NCI-H2196 treated with DMSO at 0.1 percent for 48 hours (cell line): ENCODE results near the gene SAMD4B.
"Not testable (repeated sequence)": the region's sequence is repeated elsewhere in the genome, so short reads cannot be mapped to it uniquely, and the experiment has no call there.

ENCODE experiments used
- DNase-seq: peaks from one replicate; lab custom pipeline; 2025; ENCODE audit not compliant: unreplicated experiment; lab: John Stamatoyannopoulos, UW

Gene SAMD4B

DNA sequence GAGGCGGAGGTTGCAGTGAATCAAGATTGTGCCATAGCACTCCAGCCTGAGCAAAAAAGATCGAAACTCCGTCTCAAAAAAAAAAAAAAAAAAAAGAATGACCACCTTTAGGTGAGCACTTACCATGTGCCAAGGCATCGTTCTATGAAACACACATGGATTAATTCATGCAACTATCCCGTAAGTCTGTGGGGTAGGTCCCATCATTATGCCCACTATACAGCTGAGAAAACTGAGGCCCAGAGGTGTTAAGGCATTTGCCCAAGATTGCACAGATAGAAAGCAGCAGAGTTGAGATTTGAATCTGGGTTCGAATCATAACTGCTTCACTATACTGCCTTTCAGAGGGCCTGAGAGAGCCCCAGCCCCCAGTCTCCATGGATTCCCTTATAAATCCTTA is 8.7 kb upstream of the SAMD4B start:
- no peak for DNase-seq

DNA sequence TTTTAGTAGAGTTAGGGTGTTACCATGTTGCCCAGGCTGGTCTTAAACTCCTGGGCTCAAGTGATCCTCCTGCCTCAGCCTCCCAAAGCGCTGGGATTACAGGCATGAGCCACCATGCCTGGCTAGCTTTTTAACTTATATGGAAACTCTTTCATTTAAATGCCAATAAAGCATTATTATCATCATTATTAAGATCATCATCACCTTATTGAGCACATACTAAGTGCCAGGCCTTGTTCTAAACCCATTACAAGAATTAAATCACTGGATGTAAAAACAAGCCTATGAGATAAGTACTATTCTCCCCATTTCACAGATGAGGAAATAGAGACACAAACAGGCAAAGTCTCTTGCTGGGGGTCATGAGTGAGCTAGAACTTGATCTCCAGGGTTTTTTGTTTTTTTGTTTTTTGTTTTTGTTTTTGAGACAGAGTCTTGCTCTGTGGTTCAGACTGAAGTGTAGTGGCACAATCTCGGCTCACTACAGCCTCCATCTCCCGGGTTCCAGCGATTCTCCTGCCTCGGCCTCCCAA is 7.7 kb upstream of the SAMD4B start:
- DNase-seq, result no peak

DNA sequence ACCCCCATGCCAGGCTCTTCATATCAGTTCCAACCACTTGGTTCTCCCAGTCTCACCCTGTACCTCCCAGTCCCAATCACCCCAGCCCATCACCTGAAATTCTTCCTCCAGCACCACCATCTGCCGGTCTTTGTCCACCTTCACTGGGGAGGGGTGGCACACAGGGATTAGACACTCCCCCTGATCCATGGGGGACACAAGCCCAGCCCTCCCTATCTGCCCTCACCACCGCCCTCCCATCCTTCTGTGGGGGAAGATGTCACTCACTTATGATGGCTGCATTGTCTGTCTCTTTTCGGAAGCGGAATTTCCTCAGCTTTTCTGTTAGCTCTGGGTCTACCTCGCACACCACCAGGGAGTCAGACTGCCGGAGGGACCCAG is 7.1 kb upstream of the SAMD4B start:
- no peak for DNase-seq

DNA sequence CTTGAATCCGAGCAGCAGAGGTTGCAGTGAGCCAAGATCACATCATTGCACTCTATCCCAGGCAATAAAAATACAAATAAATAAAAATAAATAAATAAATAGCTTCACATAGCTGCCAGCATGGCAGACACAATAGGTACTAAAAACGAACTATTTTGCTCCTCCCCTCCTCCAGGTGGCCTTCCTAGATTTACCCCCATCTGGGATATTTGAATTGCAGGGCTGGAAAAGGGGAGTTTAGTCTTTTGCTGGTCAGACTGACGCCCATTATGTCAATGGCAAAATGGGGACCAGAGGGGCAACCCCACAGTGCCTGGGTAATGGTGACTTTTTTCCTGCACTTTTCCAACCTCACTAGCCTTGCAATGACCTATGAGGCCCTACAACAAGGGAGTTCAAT is 5.7 kb upstream of the SAMD4B start:
- no peak for DNase-seq

DNA sequence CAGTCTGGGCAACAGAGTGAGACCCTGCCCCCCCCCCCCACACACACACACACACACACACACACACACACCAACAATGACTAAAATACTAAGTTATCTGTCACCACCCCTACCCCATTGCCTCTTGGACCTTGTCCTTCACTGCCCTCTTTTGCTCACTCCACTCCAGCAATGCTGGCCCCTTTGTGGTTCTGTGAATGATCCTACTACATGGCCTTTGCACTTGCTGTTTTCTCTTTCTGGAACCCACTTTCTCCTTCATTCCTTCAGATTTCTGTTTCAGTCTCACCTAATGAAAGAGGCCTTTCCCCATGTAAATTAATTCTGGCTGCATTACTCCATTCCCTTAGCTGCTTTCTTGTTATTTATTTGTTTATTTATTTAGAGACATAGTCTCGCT is 2.5 kb upstream of the SAMD4B start:
- DNase-seq, result no peak

DNA sequence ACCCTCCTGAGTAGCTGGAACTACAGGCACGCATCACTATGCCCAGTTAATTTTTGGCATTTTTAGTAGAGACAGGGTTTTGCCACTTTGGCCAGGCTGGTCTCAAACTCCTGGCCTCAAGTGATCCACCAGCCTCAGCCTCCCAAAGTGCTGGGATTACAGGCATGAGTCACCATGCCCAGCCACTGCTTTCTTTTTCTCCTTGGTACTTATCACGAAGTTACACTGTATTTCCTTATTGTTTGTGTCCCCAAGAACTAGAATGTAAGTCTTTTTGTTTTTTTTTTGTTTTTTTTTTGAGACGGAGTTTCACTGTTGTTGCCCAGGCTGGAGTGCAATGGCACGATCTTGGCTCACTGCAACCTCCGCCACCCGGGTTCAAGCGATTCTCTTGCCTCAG is 2.1 kb upstream of the SAMD4B start:
- not testable (repeated sequence) for DNase-seq

DNA sequence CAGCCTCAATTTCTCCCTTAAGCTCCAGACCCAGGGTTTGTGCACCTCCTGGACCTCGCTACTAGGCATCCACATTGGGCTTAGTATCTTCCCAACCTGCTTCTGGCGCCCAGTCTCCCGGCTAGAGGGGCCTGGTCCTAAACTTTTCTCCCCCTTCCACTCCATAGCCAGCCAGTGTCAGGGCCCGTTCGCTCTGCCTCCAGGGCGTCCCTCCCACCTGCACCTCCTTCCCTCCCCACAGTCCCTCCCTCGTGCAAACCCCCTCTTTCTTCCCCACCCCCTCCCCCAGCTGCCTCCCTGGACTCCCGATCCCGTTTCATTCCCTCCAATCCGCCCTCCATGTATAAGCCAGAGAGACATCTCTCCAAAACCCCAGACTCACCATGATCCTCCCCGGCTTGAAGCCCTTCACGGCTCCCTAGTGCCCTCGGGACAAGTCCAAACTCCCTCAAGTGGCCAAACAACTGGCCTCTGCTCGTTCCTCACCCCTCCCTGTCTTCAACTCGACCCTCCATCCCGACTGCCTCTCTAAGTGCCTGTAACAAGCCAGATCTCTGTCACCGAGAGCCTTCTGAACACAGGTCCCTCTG is 997 bp upstream of the SAMD4B start:
- DNase-seq, result no peak

DNA sequence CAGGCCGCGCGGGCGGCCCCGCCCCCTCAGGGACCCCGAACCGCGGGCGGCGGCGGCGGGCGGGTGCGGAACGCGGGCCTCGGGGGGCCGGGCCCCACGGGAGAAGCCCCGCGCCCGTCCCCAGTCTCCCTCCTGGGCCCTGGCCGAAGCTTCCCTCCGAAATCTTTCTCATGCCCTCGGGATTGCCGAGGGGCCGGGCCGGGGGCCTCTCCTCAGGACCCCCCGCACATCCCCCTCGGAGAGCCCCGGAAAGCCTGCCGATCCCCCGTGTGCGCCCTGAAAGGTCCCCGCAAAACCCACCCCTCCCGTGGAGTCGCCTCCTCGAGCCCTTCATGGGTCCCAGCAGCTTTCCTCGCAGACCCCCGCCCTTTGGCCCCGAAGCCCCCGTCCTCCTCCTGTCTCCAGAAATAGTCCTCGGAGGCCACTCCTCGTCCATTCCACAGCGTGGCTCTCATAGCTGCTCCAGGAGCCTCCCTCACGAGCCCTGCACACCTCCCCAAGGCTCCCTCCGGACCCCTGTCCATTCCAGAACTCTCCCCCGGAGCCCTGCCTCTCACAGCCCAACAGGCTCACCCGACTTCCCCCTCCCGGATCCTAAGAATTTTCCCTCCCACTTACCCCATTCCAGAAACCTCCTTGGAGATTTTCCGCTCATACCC is 555 bp downstream of the SAMD4B start:
- DNase-seq, result no peak

DNA sequence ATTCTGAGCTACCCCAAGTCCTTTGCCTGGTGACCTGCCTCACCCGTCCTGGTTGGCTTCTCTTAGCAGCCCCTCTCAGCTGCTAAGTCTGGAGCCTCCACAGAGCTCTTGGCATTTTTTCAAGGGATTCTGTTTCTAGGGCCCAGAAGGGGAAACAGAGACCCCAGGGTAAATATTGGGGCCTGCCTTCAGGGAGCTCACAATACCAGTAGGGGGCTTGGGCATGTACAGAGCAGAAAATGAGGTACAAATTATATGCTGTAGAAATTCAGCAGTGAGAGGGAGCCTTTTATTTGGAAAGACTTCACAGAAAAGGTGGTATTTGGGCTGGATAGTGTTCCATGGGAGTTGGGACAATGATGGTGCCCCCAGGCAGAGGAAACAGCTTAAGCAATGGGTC is 3.7 kb downstream of the SAMD4B start:
- DNase-seq, result no peak

DNA sequence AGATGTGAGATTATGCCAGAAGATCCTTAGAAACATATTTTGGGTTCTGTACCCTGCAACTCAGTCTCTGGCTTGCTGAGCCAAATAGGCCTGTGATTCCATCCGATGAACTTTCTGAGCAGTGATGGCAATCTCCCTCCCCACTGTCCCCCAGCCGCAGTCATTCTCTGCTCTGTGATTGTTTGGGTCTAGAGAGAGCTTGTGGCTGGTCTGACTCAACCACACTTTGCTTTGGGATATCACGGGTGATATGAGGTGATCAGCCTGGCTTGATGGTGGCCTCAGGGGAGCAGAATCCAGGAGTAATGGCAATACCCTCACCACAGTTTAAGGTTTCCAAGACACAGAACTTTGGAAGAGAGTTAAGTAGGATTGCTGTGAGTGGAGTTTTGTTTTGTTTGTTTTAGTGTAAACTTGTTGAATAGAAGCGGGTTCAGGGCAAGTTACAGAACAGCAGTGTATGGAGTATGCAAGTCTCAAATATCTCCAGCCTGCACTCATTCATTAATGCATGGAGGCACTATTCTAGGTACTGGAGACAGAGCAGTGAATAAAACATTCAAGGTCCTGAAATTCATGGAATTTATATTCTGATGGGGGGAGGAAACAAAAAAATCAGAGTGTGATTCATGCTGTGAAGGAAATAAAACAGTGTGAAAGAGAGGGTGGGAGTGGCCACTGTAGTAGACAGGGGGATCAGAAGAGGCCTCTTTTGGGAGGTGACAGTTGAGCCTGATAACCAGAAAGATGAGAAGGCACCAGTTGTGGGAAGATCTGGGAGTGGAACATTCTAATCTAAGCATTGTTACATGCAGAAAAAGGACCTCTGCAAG is 5.3 kb downstream of the SAMD4B start:
- DNase-seq, result no peak

DNA sequence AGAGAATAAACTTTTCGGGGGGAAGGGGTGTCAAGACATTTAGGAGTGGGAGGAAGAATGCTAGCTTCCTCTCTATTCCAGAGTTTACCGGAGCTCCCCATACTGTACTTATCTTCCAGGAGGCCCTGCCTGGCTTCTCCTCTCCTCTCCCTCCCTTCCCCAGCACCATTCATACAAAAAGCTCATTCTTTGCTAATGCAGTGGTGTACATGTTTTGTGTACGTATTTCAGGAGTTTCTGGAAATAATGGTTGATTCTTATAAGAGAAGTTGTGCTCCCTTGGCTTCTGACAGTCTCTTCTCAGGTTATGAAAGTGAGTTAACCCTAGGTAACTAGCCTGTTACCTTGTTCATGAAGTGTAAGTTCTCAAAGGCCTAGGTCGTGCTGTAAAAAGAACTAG is 7.1 kb downstream of the SAMD4B start:
- DNase-seq, result no peak

DNA sequence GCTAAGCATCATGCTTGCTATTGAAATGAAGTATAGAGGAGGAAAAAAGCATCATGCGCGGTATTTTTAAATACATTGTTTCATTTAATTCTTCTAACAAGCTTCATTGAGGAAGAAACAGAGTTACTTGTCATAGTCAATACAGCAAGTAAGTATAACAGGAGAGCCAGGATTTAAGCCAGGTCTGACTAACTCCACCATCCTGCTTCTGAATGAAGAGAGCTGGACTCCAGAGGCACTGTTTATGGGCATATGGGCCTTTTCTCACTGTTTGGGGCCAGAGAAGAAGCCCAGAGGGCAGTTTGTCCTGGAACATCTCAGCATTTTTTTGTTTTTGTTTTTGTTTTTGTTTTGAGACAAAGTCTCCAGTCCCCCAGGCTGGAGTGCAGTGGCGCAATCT is 7.9 kb downstream of the SAMD4B start:
- no peak for DNase-seq

DNA sequence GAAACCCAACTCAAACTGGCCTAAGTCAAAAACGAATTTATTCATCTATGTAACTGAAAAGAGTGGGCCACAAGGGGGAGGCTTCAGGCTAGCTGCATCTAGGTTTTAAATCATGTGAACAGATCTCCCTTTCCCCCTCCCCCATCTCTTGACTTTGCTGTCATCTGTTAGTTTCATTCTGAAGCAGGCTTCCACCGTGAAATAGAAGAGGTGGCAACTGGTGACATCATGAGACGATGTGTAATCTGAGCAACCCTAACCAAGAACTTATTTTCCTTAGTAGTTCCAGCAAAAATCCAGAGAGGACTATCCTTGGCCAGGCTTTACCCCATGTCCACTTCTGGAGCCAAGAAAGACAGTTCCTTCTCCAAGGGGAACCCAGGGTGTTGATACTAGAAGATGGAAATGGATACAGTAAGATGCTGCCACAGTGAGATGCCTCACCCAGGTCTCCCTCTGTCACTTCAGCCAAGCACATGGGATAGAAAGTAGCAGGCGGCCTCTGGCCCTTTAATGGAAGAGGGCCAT is 9.4 kb downstream of the SAMD4B start:
- no peak for DNase-seq

DNA sequence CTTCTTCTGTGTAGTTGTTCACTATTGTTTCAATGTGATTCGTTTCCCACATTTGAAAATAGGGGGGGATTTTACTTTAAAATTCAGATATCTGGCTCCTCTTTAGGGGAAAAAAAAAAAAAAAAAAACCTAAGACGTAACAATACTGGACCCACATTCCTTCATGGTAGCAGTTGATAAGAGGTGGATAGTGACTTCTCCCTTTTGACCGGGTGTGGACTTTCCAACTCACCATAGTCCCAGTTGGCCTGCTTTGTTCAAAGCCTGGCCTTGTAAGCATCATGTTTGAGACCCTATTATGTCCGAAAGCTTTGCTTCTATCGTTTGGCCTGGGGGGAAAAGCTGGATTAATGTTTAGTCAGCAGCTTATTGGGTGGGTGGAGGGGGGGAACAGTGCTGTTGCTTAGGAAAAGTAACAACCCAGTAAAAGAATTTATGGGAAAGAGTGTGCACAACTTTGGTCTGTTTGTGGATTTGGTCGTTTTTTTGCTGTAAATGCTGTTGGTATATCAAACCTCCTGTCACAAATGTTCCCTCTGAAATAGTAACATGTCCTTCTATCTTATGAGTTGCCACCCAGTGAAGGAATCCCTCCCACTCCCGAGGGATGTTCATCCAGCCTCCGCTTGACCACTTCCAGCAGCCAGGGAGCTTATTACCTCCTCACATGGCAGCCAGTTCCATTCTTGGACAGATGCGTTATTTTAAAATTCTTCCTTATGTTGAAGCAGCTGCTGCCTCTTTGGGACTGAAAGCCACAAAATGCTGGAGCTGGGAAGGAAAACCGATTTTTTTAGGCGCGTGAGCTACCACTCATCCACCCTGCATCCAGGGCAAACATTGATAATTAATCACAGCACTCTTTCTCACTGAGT is 10.4 kb downstream of the SAMD4B start:
- no peak for DNase-seq

DNA sequence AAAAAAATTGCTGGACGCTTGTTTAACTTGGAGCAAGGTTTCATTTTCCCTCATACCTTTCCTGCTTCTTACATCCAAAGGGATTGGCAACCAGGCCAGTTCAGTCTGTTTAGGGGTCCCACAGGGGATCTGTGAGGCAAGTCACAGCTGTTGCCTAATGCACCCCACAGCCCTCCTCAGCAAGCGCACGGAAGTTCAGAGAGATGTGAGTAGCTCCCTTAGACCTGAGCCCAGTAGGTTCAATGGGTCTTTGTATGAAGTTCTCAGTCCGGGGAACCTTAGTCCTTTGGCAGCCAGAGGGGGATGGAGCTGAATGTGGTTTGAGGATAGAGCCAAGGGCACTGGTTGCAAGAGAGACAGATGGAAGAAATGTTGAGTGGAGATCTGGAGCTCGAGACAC is 13.0 kb downstream of the SAMD4B start:
- DNase-seq, result no peak

DNA sequence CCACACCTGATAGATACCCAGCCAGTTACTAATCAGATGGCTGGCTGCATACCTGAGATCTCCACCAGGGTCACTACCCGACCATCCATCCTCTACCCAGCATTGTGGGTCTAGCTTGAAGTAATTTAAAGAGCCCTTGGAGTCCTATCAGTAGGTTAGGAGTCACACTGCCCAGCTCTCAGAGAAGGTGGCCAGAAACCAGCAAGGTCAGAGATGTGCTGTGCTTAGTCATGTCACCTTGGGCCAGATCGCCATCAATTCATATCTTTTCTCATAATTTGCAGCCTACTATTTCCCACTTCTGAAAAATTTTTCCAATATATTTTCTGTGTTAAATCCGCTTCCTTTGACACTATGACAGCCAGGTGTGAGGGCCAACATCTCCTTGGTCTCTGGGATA is 13.9 kb downstream of the SAMD4B start:
- no peak for DNase-seq

DNA sequence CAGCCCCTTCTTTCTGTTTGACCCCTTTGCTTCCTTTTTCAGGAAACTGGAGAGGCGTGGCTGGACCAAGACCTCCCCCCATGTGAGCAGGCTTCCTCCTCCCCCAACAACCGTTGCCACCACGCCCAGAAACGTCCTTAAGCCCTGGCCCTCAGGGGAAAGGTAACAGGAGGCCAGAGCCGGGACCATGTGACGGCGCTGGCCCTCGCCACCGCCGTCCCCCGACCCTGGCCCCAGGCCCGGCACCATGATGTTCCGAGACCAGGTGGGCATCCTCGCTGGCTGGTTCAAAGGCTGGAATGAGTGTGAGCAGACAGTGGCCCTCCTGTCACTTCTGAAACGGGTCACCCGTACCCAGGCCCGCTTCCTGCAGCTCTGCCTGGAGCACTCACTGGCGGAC is 14.4 kb downstream of the SAMD4B start:
- DNase-seq, result no peak

DNA sequence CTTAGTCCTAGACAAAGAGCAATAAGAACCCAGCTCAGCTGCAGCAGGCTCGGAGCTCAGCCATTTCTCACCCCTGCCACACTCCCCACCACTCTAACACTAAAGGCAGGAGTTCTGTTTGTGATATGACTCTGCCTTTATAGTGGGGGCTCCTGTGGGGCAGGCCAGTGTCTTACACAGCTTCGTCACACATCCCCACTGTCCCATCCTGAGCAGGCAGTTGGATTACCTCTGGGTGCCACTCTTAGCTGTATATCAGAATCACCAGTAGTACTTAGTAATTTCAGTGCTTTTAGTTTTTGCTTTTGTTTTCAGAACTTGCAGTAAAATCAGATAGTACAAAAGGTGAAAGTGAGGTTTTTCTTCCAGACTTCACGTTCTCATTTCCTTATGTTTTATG is 16.8 kb downstream of the SAMD4B start:
- no peak for DNase-seq

DNA sequence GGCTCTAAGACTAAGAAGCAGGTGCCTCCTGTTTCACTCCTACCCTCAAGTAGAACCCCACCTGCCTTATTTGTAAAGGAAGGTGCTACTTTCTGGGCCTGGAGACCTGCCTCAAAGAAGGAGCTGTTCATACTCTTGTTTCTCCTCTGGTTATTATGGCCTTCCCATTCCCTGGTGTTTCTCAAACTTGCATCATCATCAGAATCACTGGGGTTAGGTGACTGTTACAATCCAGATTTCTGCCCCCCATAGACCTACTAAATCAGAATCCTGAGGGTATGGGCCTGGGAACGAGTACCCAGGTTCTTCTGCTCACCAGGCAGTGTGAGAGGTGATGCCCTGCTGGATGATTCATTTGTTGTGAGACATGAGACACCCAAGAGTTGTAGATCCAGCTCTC is 18.4 kb downstream of the SAMD4B start:
- no peak for DNase-seq

DNA sequence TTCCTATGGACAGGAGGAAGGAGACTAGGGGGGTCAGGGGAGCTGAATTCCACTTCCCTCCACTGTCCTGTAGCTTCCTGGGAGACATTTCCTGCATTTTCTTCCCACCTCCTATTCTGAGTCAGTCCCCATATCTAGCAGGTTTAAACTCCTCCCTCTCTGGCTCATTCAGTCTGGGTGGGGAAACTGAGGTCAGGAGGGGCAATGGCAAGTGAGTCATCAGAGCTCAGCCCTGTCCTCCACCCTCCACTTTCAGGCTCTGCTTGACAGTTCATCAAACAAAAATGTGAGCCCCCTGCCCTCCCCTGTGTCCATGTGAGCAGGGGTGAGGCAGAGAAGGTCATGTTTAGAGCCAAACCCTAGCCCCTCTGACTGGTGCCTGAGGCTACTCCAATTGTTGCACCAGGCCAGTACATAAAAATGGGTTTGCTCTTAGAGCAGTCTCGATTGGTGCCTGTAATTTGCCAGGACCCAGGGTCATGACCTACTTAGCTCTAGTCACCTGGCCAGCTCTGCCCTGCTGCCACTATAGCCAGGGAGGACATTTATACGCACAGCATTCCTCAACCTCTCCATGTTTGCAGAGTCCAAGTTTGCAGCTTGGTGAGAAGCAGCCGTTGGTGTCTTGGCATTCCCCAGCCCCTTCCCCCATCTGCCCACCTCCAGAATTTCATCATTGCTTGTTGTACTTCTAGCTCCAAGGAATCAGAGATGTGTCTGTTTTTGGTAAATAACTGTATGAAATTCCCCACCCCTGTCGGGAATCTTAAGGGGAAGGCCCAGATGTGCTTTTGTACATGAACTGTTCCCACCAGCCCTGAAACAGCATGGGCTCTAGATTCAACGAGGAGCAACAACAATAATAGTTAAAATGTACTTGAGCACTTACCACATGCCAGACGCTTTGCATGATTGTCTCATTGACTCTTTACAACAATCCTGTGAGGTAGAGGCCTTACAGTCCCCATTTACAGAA is 20.7 kb downstream of the SAMD4B start:
- DNase-seq, result no peak
